GM18505 (cell line): Measurements from ENCODE around the gene TANK.
"Not testable (repeated sequence)": the region's sequence is repeated elsewhere in the genome, so short reads cannot be mapped to it uniquely, and the experiment has no call there.

Experiments used
- ATAC-seq: cut with Tn5 transposase; IDR thresholded peaks from one replicate; pipeline ENCODE4 v1.9.1; 2021; ENCODE audit not compliant: unreplicated experiment
- POLR2A ChIP-seq: IDR thresholded peaks from 4 replicates; pipeline ENCODE4 v1.6.1; 2011; ENCODE audit warnings: borderline replicate concordance; ENCODE audit not compliant: insufficient read depth, insufficient read length; ENCODE audit errors: extremely low read depth

TANK gene

GRCh38 chr2:161124201-161124600 is 36.0 kb upstream of the TANK start:
- no peak for ATAC-seq
- no peak for TF ChIP-seq POLR2A

GRCh38 chr2:161128885-161129284 is 31.3 kb upstream of the TANK start:
- no peak for TF ChIP-seq POLR2A
- no peak for ATAC-seq

- no peak for TF ChIP-seq POLR2A
These were observed 29.9 kb upstream of the TANK start for GRCh38 chr2:161130354-161130753.

GRCh38 chr2:161131074-161131680 is 29.1 kb upstream of the TANK start:
- no peak for TF ChIP-seq POLR2A
- ATAC-seq = no peak

More at GRCh38 chr2:161130354-161130753, 29.9 kb upstream of the TANK start:
- ATAC-seq = no peak

GRCh38 chr2:161131804-161132203 is 28.4 kb upstream of the TANK start:
- TF ChIP-seq POLR2A = no peak
- ATAC-seq = no peak

GRCh38 chr2:161132384-161132783 is 27.8 kb upstream of the TANK start:
- not testable (repeated sequence) for ATAC-seq

- TF ChIP-seq POLR2A = no peak
- no peak for ATAC-seq
These were observed 26.9 kb upstream of the TANK start for GRCh38 chr2:161133366-161133765.

- no peak for TF ChIP-seq POLR2A
- no peak for ATAC-seq
These were observed 25.4 kb upstream of the TANK start for GRCh38 chr2:161134547-161135518.

GRCh38 chr2:161135951-161136593 is 24.2 kb upstream of the TANK start:
- ATAC-seq = no peak
- TF ChIP-seq POLR2A = no peak

GRCh38 chr2:161136696-161137324 is 23.4 kb upstream of the TANK start:
- peak; percentile 85 for TF ChIP-seq POLR2A
- ATAC-seq = peak; percentile 76

- TF ChIP-seq POLR2A = no peak
- ATAC-seq = peak; percentile 22
These were observed 21.8 kb upstream of the TANK start for GRCh38 chr2:161138429-161138828.

- no peak for ATAC-seq
- no peak for TF ChIP-seq POLR2A
These were observed 20.9 kb upstream of the TANK start for GRCh38 chr2:161139098-161139987.

GRCh38 chr2:161141033-161141432 is 19.2 kb upstream of the TANK start:
- TF ChIP-seq POLR2A = no peak
- peak; percentile 41 for ATAC-seq

GRCh38 chr2:161146209-161146775 is 13.9 kb upstream of the TANK start:
- no peak for ATAC-seq
- no peak for TF ChIP-seq POLR2A
